H1 (cell line): Measurements from ENCODE around the gene PRCD. TPM values are rescaled to one million over a fixed set of nuclear protein-coding genes. Genes with fewer than 3 reads are reported as not detected.

ENCODE experiments used
- CTCF ChIA-PET: fragments of 300-600 bp; sonication (Branson Sonifier 250); formaldehyde crosslinking; loops from one replicate; lab custom pipeline; 2021; ENCODE audit not compliant: partially characterized antibody; lab: Charles Lee
- POLR2A ChIA-PET: fragments of 300-600 bp; sonication (Branson Sonifier 250); formaldehyde crosslinking; loops from one replicate; lab custom pipeline; 2021; ENCODE audit warnings: inconsistent platforms; ENCODE audit not compliant: partially characterized antibody; lab: Charles Lee
- DNase-seq, 2 experiments: peaks; one replicate each; pipeline versions ENCODE4 v3.0.0 to v3.0.0-alpha.2; 2010 to 2022; ENCODE audit warnings: low spot score in 2 of 2, low read depth in 1 of 2, mixed read lengths in 1 of 2
- FAIRE-seq: peaks from 2 replicates; lab custom pipeline; 2011; peaks lifted over from hg19 to GRCh38; lab: Jason Lieb, UNC
- H2AFZ ChIP-seq: 2 replicates; pipeline ENCODE4 v1.8.1; 2012; ENCODE audit warnings: low read length, inconsistent platforms
- H2AK5ac ChIP-seq: 2 replicates; pipeline ENCODE4 v1.6.1; 2013; ENCODE audit warnings: low read depth, low read length
- H2BK120ac ChIP-seq: replicated peaks from 2 replicates; pipeline ENCODE3; 2013; ENCODE audit warnings: low read depth, low read length, inconsistent platforms
- H2BK12ac ChIP-seq: 2 replicates; pipeline ENCODE4 v1.6.1; 2013; ENCODE audit warnings: low read depth, low read length
- H2BK15ac ChIP-seq: 2 replicates; pipeline ENCODE4 v1.6.1; 2013; ENCODE audit warnings: low read length
- H2BK20ac ChIP-seq: 2 replicates; pipeline ENCODE4 v1.6.1; 2013; ENCODE audit warnings: low read length
- H2BK5ac ChIP-seq: 2 replicates; pipeline ENCODE4 v1.6.1; 2013; ENCODE audit warnings: low read depth, low read length
- H3K14ac ChIP-seq: 2 replicates; pipeline ENCODE4 v1.6.1; 2013; ENCODE audit warnings: inconsistent platforms; ENCODE audit not compliant: insufficient read length
- H3K18ac ChIP-seq: 2 replicates; pipeline ENCODE4 v1.6.1; 2013; ENCODE audit warnings: low read length; ENCODE audit errors: extremely low read depth
- H3K23ac ChIP-seq: 2 replicates; pipeline ENCODE4 v1.6.1; 2013; ENCODE audit warnings: inconsistent platforms; ENCODE audit not compliant: insufficient read length
- H3K23me2 ChIP-seq: 2 replicates; pipeline ENCODE4 v1.6.1; 2013; ENCODE audit warnings: low read depth, low read length
- H3K27ac ChIP-seq: 2 replicates; pipeline ENCODE4 v1.6.1; 2011; ENCODE audit warnings: low read depth, low read length, inconsistent platforms
- H3K27me3 ChIP-seq, 4 experiments: replicated peaks in 1 of 4; 1 replicate in 1 of 4; 2 replicates in 3 of 4; pipeline versions ENCODE4 v1.6.1 to v1.8.1; 2011 to 2013; ENCODE audit warnings: low read length in 3 of 4, mild to moderate bottlenecking in 3 of 4, inconsistent platforms in 2 of 4, mixed read lengths in 2 of 4, moderate library complexity in 1 of 4; ENCODE audit not compliant: control insufficient read depth in 3 of 4, insufficient read depth in 3 of 4; ENCODE audit errors: extremely low read depth in 1 of 4
- H3K36me3 ChIP-seq, 4 experiments: 2 replicates each; pipeline versions ENCODE4 v1.6.1 to v1.8.1; 2011 to 2013; ENCODE audit warnings: mild to moderate bottlenecking in 4 of 4, low read length in 3 of 4, moderate library complexity in 2 of 4, control low read depth in 1 of 4, inconsistent platforms in 1 of 4; ENCODE audit not compliant: insufficient read depth in 4 of 4, control insufficient read depth in 2 of 4
- H3K4ac ChIP-seq: replicated peaks from 2 replicates; pipeline ENCODE3; 2013; ENCODE audit warnings: low read length, low read depth, mixed read lengths, inconsistent platforms; ENCODE audit not compliant: insufficient read length
- H3K4me1 ChIP-seq, 4 experiments: replicated peaks in 1 of 4; 1 replicate in 1 of 4; 2 replicates in 3 of 4; pipeline versions ENCODE4 v1.6.1 to v1.8.1; 2011 to 2013; ENCODE audit warnings: low read length in 3 of 4, inconsistent platforms in 2 of 4, mixed read lengths in 1 of 4; ENCODE audit not compliant: insufficient read depth in 4 of 4, control insufficient read depth in 3 of 4
- H3K4me2 ChIP-seq, 2 experiments: 2 replicates each; pipeline versions ENCODE4 v1.6.1 to v1.8.1; 2011 to 2013; ENCODE audit warnings: low read depth in 2 of 2, low read length in 2 of 2, control low read depth in 1 of 2, inconsistent platforms in 1 of 2, mild to moderate bottlenecking in 1 of 2; ENCODE audit not compliant: insufficient read depth in 1 of 2
- H3K4me3 ChIP-seq, 4 experiments: fragments of 200-600, 300-600 bp in 1 of 4; sonication (generic), shearing (Covaris generic), sonication (Bioruptor Twin) in 1 of 4; 2 replicates each; pipeline versions ENCODE4 v1.5.1 to v1.8.1; 2011 to 2016; ENCODE audit warnings: low read length in 4 of 4, low read depth in 3 of 4, control low read depth in 2 of 4, inconsistent platforms in 2 of 4, mild to moderate bottlenecking in 2 of 4, mixed read lengths in 1 of 4, moderate library complexity in 1 of 4; ENCODE audit not compliant: insufficient read depth in 2 of 4; ENCODE audit errors: extremely low read depth in 1 of 4
- H3K56ac ChIP-seq: replicated peaks from 2 replicates; pipeline ENCODE3; 2013; ENCODE audit warnings: low read depth, mild to moderate bottlenecking, mixed read lengths, low read length, inconsistent platforms; ENCODE audit not compliant: insufficient read length
- H3K79me1 ChIP-seq: 2 replicates; pipeline ENCODE4 v1.6.1; 2013; ENCODE audit warnings: low read depth, low read length, control low read depth
- H3K79me2 ChIP-seq, 2 experiments: 2 replicates each; pipeline versions ENCODE4 v1.6.1 to v1.8.1; 2012 to 2013; ENCODE audit warnings: low read length in 2 of 2, mild to moderate bottlenecking in 2 of 2, inconsistent platforms in 1 of 2; ENCODE audit not compliant: insufficient read depth in 2 of 2, control insufficient read depth in 1 of 2
- H3K9ac ChIP-seq, 4 experiments: replicated peaks in 1 of 4; 1 replicate in 1 of 4; 2 replicates in 3 of 4; pipeline versions ENCODE4 v1.6.1 to v1.8.1; 2011 to 2013; ENCODE audit warnings: low read depth in 3 of 4, low read length in 3 of 4, control low read depth in 2 of 4, mild to moderate bottlenecking in 2 of 4, moderate library complexity in 2 of 4, inconsistent platforms in 1 of 4; ENCODE audit errors: extremely low read depth in 1 of 4
- H3K9me3 ChIP-seq, 2 experiments: 2 replicates each; pipeline versions ENCODE4 v1.6.1 to v1.8.1; 2012 to 2013; ENCODE audit warnings: mild to moderate bottlenecking in 2 of 2, moderate library complexity in 2 of 2, control low read depth in 1 of 2, inconsistent platforms in 1 of 2, low read depth in 1 of 2, low read length in 1 of 2, mixed read lengths in 1 of 2; ENCODE audit not compliant: insufficient read depth in 2 of 2
- H4K20me1 ChIP-seq, 2 experiments: replicated peaks in 1 of 2; 2 replicates each; pipeline versions ENCODE3 to v1.8.1; 2011 to 2013; ENCODE audit warnings: inconsistent platforms in 2 of 2, low read length in 2 of 2, mild to moderate bottlenecking in 1 of 2; ENCODE audit not compliant: insufficient read depth in 2 of 2, control insufficient read depth in 1 of 2
- H4K5ac ChIP-seq: 2 replicates; pipeline ENCODE4 v1.6.1; 2013; ENCODE audit warnings: low read length, low read depth, mixed read lengths, inconsistent platforms; ENCODE audit not compliant: insufficient read length
- H4K8ac ChIP-seq: 2 replicates; pipeline ENCODE4 v1.8.0; 2013; ENCODE audit warnings: mild to moderate bottlenecking, moderate library complexity, low read length, inconsistent platforms; ENCODE audit not compliant: insufficient read depth; ENCODE audit errors: extremely low read depth
- H4K91ac ChIP-seq: replicated peaks from 2 replicates; pipeline ENCODE3; 2013; ENCODE audit warnings: low read length, mixed read lengths, inconsistent platforms; ENCODE audit not compliant: insufficient read length
- BRCA1 ChIP-seq: IDR thresholded peaks from 2 replicates; pipeline ENCODE4 v1.6.1; 2012; ENCODE audit warnings: low read depth, low read length, improper control_type of control experiment
- CTCF ChIP-seq, 3 experiments: IDR thresholded peaks; 1 replicate in 2 of 3; 2 replicates in 1 of 3; pipeline versions ENCODE4 v1.5.1 to v1.6.1; 2011; ENCODE audit warnings: low read length in 3 of 3, mild to moderate bottlenecking in 3 of 3, inconsistent platforms in 2 of 3, low read depth in 1 of 3, moderate library complexity in 1 of 3; ENCODE audit not compliant: insufficient read depth in 1 of 3; ENCODE audit errors: control extremely low read depth in 1 of 3
- WGBS, 2 experiments: shearing (Covaris generic) in 1 of 2; methylation state at CpG; one replicate each; pipeline versions ENCODE4 v1.1.6 to v1.1.7; 2013 to 2015; ENCODE audit warnings: low lambda C conversion rate in 2 of 2, mixed read lengths in 2 of 2, inconsistent platforms in 1 of 2, low coverage in 1 of 2, missing lambda C conversion rate in 1 of 2; ENCODE audit not compliant: insufficient replicate concordance in 2 of 2, insufficient coverage in 1 of 2, insufficient read length in 1 of 2; ENCODE audit errors: extremely low coverage in 1 of 2, missing lambda C conversion rate in 1 of 2; 5-methylcytosine and 5-hydroxymethylcytosine counted together
- polyA plus RNA-seq, 7 experiments: library from polyadenylated mRNA; depleted of rRNA in 3 of 7; stranded (reverse) in 5 of 7; unstranded in 2 of 7; fragments of >200 nt in 5 of 7; fragments of 200-250 nt in 2 of 7; gene quantifications; 1 replicate in 5 of 7; 2 replicates in 1 of 7; 4 replicates in 1 of 7; pipeline versions ENCODE4 v1.2.1 to v1.2.3, GENCODE V29; 2011 to 2013; ENCODE audit warnings: missing spikeins in 2 of 7, mixed read lengths in 2 of 7
- total RNA-seq: library from RNA; stranded (reverse); fragmentation: NEBNext Ultra II Directional; extraction: Animal tissue kit (Norgen Biotek cat#: 25700); gene quantifications from 2 replicates; pipeline ENCODE4 v1.2.1, GENCODE V29; 2021

PRCD gene
- total and polyA plus RNA-seq, 2 of the 8 experiments (the other 6 are each of a cell fraction or from before 2014, with no cell fraction given), result 0.77 to 2.1 TPM

GRCh38 chr17:76593959-76594358 is 54.1 kb downstream of the PRCD start:
- Histone ChIP-seq H4K91ac (no peak overlapping the region), H2AK5ac (no peak overlapping the region), H3K14ac (no peak overlapping the region), H3K4me2 (no peak overlapping the region), H2BK20ac (no peak overlapping the region), H3K27ac (no peak overlapping the region), H2BK12ac (no peak overlapping the region), H2BK120ac (no peak overlapping the region), H2BK15ac (no peak overlapping the region), H2AFZ (no peak overlapping the region), H3K4me1 (no peaks in the 10 kb centered on the region), H2BK5ac (no peak overlapping the region), H3K23ac (no peak overlapping the region), H4K5ac (no peak overlapping the region), H3K4me3 (no peak overlapping the region), H3K27me3 (no peaks in the 10 kb centered on the region; a peak in 3 of 7 replicates), H3K9me3 (no peaks in the 10 kb centered on the region), H3K18ac (no peak overlapping the region), H3K36me3 (no peaks in the 10 kb centered on the region), H3K79me2 (no peaks in the 10 kb centered on the region), H3K56ac (no peak overlapping the region), H3K4ac (no peak overlapping the region), H4K20me1 (no peaks in the 10 kb centered on the region), H3K79me1 (no peaks in the 10 kb centered on the region), H3K23me2 (no peaks in the 10 kb centered on the region), H3K9ac (no peak overlapping the region), H4K8ac (no peak overlapping the region)
- FAIRE-seq (no peak), DNase-seq (no peak)
- POLR2A ChIA-PET, result interaction anchor here (0.8 to 1.0 kb wide), 2 partner anchors 34 to 35 kb away, joined by 3 to 4 read pairs; no protein-coding TSS in a partner anchor
- TF ChIP-seq BRCA1 (no peak), CTCF (IDR thresholded peaks at IDR 0.05; ENCODE audit: control extremely low read depth in 1 of 3, insufficient read depth in 1 of 3, low read depth in 1 of 3, low read length in 3 of 3) (peak in 1 of 3 experiments; percentile 2; a peak in 1 of 4 replicates)
- CTCF ChIA-PET, result interaction anchor here (0.7 to 2.6 kb wide), 18 partner anchors 10 to 981 kb away, joined by 3 to 10 read pairs (median 3); no protein-coding TSS in a partner anchor
- 91% methylated on average over 4 of the region's 4 CpGs; no CpG with 5 or more reads in 1 of the 2 experiments for WGBS, 2 experiments
